ENCODE measurements around the gene ENTREP3.

DNA sequence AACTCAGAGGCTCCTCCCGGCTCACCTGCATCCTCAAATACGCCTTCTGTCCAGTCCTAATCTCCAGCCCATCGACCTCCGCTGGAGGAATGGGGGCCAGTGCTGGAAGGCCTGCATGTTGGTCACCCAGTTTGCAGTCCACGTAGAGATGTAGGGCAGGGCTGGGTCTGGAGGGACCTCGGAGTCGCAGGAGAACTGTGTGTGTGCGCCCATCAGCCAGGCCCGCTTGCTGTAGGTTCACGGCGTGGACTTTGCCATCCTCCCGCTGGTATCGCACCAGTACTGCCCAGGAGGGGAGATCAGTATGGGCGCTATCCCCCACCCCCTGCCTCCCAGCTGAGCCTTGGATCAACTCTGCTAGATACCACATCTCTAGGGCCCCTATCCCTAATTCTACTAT, 50.2 kb downstream of the ENTREP3 start:
- TF ChIP-seq, protein P1, sequence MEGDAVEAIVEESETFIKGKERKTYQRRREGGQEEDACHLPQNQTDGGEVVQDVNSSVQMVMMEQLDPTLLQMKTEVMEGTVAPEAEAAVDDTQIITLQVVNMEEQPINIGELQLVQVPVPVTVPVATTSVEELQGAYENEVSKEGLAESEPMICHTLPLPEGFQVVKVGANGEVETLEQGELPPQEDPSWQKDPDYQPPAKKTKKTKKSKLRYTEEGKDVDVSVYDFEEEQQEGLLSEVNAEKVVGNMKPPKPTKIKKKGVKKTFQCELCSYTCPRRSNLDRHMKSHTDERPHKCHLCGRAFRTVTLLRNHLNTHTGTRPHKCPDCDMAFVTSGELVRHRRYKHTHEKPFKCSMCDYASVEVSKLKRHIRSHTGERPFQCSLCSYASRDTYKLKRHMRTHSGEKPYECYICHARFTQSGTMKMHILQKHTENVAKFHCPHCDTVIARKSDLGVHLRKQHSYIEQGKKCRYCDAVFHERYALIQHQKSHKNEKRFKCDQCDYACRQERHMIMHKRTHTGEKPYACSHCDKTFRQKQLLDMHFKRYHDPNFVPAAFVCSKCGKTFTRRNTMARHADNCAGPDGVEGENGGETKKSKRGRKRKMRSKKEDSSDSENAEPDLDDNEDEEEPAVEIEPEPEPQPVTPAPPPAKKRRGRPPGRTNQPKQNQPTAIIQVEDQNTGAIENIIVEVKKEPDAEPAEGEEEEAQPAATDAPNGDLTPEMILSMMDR (conservative IDR thresholded peaks at IDR 0.05), result no peak
- no peak for TF ChIP-seq ZFX (IDR thresholded peaks at IDR 0.05)

Measured in C4-2B (cell line).